ENCODE measurements around the gene NDOR1.
"Not testable (repeated sequence)": the region's sequence is repeated elsewhere in the genome, so short reads cannot be mapped to it uniquely, and the experiment has no call there.

Gene NDOR1

GRCh38 chr9:137245450-137246421, 40.2 kb downstream of the NDOR1 start:
- DNase-seq: no peak

- DNase-seq: no peak
These were observed 41.8 kb downstream of the NDOR1 start for GRCh38 chr9:137247135-137247915.

DNA sequence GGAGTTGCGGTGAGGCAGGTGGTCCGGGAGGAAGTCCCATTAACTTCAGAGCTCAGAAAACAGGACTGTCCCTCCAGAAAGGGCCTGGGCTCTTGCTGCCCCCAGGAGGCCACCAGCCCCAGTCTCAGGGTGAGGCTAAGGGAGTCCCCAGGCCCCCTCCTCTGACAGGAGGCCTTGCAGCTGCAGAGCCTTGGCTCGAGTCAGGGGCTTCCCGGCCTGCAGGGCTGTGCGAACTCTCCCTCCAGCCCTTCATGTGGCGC, 42.3 kb downstream of the NDOR1 start:
- no peak for DNase-seq

GRCh38 chr9:137250329-137251193, 45.1 kb downstream of the NDOR1 start:
- no peak for DNase-seq

DNA sequence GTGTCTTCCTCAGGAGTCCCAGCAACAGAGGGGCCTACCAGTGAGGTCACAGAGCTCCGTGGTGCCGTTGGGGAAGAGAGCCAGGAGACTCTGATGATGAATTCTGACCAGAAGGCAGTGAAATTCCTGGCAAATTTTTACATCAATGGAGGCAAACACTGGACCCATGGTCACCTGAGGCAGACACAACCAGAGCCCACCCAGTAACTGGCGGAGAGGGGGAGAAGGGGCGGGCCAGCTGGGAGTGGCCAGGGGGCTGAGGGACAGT, 45.6 kb downstream of the NDOR1 start, which contains the start of gene STPG3:
Gene STPG3 (plus strand): TSS at position 93 of the 268 bp plus-strand sequence. CDS start 1 bp downstream, at position 94.
- no peak for DNase-seq

- DNase-seq: no peak
These were observed 46.2 kb downstream of the NDOR1 start for GRCh38 chr9:137251490-137252268.

- DNase-seq: no peak
These were observed 47.3 kb downstream of the NDOR1 start for GRCh38 chr9:137252555-137253506.

GRCh38 chr9:137253717-137254623, 48.5 kb downstream of the NDOR1 start:
- DNase-seq: no peak

- peak; percentile 52 to 57 for DNase-seq
These were observed 49.3 kb downstream of the NDOR1 start, which contains the start of gene NELFB for GRCh38 chr9:137254624-137255447. Gene NELFB, plus strand, starts transcription at chr9:137255327.

DNA sequence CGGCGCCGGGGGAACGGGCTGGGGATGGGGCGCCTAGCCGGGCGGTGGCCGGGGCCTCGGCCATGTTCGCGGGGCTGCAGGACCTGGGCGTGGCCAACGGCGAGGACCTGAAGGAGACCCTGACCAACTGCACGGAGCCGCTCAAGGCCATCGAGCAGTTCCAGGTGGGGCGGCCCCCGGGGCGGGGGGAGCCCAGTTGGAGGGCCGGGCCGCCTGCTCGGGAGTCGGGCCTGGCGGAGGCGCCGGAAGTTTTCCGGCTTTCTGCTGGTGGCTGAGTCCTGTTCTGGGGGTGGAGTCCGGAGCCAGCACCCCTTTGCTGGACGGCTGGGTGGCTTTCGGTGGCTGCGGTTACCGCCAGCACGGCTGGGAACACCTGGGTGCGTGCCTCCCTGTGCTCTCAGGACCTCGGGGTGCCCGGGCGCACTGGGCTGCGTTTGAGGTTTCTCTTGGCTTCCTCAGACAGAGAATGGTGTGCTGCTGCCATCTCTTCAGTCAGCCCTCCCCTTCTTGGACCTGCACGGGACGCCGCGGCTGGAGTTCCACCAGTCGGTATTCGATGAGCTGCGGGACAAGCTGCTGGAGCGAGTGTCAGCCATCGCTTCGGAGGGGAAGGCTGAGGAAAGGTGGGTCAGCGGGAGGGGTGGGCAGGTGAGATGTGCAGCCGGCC, 50.1 kb downstream of the NDOR1 start:
- DNase-seq: no peak

- DNase-seq: no peak
These were observed 50.9 kb downstream of the NDOR1 start for GRCh38 chr9:137256362-137256761.

GRCh38 chr9:137256856-137257255, 51.4 kb downstream of the NDOR1 start:
- DNase-seq: no peak

DNA sequence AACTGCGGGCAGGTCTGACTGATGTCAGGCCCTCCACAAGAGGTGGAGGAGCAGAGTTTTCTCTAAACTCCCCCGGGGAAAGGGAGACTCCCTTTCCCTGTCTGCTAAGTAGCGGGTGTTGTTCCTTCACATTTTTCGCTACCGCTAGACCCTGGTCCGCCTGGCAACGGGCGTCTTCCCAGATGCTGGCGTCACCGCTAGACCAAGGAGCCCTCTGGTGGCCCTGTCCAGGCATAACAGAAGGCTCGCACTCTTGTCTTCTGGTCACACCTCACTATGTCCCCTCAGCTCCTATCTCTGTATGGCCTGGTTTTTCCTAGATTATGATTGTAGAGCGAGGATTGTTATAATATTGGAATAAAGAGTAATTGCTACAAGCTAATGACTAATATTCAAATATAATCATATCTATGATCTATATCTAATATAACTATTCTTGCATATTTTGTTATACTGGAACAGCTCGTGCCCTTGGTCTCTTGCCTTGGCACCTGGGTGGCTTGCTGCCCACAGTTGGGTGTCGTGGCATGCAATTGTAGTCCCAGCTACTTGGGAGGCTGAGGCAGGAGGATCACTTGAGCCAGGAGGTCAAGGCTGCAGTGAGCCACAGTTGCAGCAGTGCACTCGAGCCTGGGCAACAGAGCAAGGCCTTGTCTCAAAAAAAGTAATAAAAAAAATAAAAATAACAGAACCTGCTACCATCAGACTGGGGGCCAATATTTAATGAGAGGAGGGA, 56.8 kb downstream of the NDOR1 start:
- not testable (repeated sequence) for DNase-seq

- DNase-seq: no peak
These were observed 57.4 kb downstream of the NDOR1 start for GRCh38 chr9:137262909-137263285.

DNA sequence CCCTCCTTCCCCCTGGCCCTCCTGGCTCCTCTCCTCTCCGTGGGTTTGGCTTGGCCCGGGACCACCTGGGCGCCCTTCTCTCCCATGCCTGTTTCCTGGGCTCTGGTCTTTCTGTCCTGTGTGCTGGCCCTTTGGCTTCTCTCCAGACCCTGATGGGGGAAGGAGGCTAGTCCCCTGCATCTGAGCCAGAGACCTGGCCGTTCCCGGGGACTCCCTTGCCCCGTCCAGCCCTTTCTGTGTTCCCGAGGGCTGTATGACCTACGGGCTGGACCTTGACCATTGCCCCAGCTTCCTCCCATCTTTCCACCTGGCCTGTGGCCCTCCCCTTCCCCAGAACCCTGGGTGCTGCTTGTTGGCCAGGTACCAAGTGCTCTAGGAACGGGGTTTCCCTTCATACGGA, 58.0 kb downstream of the NDOR1 start:
- DNase-seq: no peak

DNA sequence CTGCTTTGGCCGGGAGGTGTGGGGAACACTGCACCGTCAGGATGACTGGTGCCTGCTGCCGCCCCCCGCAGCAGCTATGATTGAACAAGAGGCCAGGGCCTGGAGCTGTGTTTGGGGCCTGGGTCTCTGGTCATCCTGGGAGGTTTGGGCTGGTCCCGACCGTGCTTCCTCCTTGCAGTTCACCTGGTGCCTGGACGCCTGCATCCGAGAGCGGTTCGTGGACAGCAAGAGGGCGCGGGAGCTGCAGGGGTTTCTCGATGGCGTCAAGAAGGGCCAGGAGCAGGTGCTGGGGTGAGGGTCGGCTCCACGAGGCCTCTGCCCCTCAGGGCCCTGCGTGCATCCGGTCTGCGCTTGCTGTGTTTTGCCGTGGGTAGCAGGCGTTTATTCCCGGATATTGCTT, 58.6 kb downstream of the NDOR1 start:
- DNase-seq: no peak

DNA sequence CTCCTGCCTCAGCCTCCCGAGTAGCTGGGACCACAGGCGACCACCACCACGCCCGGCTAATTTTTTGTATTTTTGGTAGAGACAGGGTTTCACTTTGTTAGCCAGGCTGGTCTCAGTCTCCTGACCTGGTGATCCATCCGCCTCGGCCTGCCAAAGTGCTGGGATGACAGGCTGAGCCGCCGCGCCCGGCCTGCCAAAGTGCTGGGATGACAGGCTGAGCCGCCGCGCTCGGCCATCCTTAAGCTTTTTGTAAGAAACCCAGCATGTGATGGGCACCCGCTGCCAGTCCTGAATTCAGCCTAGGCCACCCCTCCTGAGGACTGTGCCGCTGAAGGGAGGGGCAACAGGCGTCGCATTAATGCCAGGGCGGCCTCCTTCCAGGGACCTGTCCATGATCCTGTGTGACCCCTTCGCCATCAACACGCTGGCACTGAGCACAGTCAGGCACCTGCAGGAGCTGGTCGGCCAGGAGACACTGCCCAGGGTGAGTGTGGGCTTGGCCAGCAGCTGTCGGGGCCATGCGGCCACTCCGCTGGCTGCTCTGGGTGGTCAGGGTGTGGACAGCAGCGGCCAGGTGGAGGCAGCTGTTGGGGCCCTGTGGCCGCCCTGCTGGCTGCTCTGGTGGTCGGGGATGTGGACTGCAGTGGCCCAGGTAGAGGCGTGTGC, 60.1 kb downstream of the NDOR1 start:
- DNase-seq: no peak

All from NCI-H187 (cell line).